Stimulated activated CD4-positive, alpha-beta T cell treated with anti-CD3 and anti-CD28 coated beads, Interleukin-1b, Interleukin-23, amount 100 ng/mL, for 4 hours (primary cell): ENCODE measurements around the gene CEP131.
A peak's percentile ranks its signal among the peaks of the same experiment; 100 is the strongest.

Experiments used
- DNase-seq, 2 donors: peaks; one replicate each; pipeline ENCODE4 v3.0.0-alpha.2; 2020; ENCODE audit warnings: low read depth in 2 of 2

CEP131 gene

GRCh38 chr17:81222906-81223761, at the start of gene CEP131:
Gene CEP131, minus strand, starts transcription at chr17:81222965. Its CDS starts 2,909 bp downstream, at chr17:81220056.
- peak; percentile 100 for DNase-seq

- DNase-seq = no peak
Observed at GRCh38 chr17:81271226-81271625, 48.5 kb upstream of the CEP131 start.

GRCh38 chr17:81270279-81270678, 47.5 kb upstream of the CEP131 start:
- DNase-seq = no peak

GRCh38 chr17:81267390-81268067, 44.8 kb upstream of the CEP131 start:
- DNase-seq = no peak

GRCh38 chr17:81265576-81265975, 42.8 kb upstream of the CEP131 start:
- DNase-seq = no peak

- no peak for DNase-seq
Observed at GRCh38 chr17:81264640-81265039, 41.9 kb upstream of the CEP131 start.

GRCh38 chr17:81263371-81264181, 40.8 kb upstream of the CEP131 start:
- DNase-seq = no peak

- no peak for DNase-seq
Observed at GRCh38 chr17:81261582-81262336, 39.0 kb upstream of the CEP131 start.

- no peak for DNase-seq
Observed at GRCh38 chr17:81261096-81261495, 38.3 kb upstream of the CEP131 start.

- no peak for DNase-seq
Observed at GRCh38 chr17:81260641-81261040, 37.9 kb upstream of the CEP131 start.

GRCh38 chr17:81260171-81260570, 37.4 kb upstream of the CEP131 start:
- no peak for DNase-seq

- no peak for DNase-seq
Observed at GRCh38 chr17:81259058-81259605, 36.4 kb upstream of the CEP131 start.

- DNase-seq = no peak
Observed at GRCh38 chr17:81258292-81258691, 35.5 kb upstream of the CEP131 start.

GRCh38 chr17:81257533-81257932, 34.8 kb upstream of the CEP131 start:
- no peak for DNase-seq

- no peak for DNase-seq
Observed at GRCh38 chr17:81256616-81257015, 33.9 kb upstream of the CEP131 start.

GRCh38 chr17:81254955-81255717, 32.4 kb upstream of the CEP131 start:
- no peak for DNase-seq

GRCh38 chr17:81253358-81254131, 30.8 kb upstream of the CEP131 start:
- peak; percentile 36 to 58 for DNase-seq

- no peak for DNase-seq
Observed at GRCh38 chr17:81252987-81253329, 30.2 kb upstream of the CEP131 start.

- no peak for DNase-seq
Observed at GRCh38 chr17:81252326-81252986, 29.7 kb upstream of the CEP131 start.
